ENCODE data around the gene CR1L. TPM values are rescaled to one million over a fixed set of nuclear protein-coding genes. Genes with fewer than 3 reads are reported as not detected.
"Not testable (repeated sequence)": the region's sequence is repeated elsewhere in the genome, so short reads cannot be mapped to it uniquely, and the experiment has no call there.

CR1L gene
- polyA plus RNA-seq, 1 donor from 2014 or later: not detected

DNA sequence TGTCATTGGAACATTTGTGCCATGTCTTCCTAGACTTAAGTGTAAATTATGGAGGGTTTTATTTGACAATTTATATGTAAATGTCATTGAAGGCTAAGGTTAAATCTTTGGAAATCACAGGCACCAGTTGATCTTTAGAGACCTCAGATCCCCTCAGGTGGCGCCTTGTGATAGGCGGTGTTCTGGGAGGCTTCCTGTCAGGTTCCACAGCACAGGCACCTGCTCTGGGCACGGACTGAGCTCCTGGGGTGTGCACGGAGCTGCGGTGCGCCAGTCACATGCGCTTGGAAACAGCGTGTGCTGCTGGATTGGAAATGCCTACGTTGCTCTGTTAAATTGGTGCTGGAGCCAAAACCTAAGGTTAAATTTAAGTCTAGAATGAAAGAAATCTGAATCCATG lies 119.0 kb downstream of the CR1L start:
- TF ChIP-seq, protein P1, sequence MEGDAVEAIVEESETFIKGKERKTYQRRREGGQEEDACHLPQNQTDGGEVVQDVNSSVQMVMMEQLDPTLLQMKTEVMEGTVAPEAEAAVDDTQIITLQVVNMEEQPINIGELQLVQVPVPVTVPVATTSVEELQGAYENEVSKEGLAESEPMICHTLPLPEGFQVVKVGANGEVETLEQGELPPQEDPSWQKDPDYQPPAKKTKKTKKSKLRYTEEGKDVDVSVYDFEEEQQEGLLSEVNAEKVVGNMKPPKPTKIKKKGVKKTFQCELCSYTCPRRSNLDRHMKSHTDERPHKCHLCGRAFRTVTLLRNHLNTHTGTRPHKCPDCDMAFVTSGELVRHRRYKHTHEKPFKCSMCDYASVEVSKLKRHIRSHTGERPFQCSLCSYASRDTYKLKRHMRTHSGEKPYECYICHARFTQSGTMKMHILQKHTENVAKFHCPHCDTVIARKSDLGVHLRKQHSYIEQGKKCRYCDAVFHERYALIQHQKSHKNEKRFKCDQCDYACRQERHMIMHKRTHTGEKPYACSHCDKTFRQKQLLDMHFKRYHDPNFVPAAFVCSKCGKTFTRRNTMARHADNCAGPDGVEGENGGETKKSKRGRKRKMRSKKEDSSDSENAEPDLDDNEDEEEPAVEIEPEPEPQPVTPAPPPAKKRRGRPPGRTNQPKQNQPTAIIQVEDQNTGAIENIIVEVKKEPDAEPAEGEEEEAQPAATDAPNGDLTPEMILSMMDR (IDR thresholded peaks at IDR 0.05; ENCODE audit: poor library complexity, severe bottlenecking): no peak
- TF ChIP-seq SMC3 (conservative IDR thresholded peaks at IDR 0.05; ENCODE audit: poor library complexity) (no peak), TAF1 (IDR thresholded peaks at IDR 0.05; ENCODE audit: low read depth) (no peak)
- TF ChIP-seq, protein P2, sequence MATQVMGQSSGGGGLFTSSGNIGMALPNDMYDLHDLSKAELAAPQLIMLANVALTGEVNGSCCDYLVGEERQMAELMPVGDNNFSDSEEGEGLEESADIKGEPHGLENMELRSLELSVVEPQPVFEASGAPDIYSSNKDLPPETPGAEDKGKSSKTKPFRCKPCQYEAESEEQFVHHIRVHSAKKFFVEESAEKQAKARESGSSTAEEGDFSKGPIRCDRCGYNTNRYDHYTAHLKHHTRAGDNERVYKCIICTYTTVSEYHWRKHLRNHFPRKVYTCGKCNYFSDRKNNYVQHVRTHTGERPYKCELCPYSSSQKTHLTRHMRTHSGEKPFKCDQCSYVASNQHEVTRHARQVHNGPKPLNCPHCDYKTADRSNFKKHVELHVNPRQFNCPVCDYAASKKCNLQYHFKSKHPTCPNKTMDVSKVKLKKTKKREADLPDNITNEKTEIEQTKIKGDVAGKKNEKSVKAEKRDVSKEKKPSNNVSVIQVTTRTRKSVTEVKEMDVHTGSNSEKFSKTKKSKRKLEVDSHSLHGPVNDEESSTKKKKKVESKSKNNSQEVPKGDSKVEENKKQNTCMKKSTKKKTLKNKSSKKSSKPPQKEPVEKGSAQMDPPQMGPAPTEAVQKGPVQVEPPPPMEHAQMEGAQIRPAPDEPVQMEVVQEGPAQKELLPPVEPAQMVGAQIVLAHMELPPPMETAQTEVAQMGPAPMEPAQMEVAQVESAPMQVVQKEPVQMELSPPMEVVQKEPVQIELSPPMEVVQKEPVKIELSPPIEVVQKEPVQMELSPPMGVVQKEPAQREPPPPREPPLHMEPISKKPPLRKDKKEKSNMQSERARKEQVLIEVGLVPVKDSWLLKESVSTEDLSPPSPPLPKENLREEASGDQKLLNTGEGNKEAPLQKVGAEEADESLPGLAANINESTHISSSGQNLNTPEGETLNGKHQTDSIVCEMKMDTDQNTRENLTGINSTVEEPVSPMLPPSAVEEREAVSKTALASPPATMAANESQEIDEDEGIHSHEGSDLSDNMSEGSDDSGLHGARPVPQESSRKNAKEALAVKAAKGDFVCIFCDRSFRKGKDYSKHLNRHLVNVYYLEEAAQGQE (IDR thresholded peaks at IDR 0.05; ENCODE audit: borderline replicate concordance): no peak
- Histone ChIP-seq H3F3A (ENCODE audit: insufficient read depth, low read length, poor library complexity, severe bottlenecking) (no peaks in the 10 kb centered on the region), H2AFZ (ENCODE audit: low read depth, low read length) (no peak overlapping the region), H3K4me2 (ENCODE audit: low read length) (no peak overlapping the region), H3K9ac (ENCODE audit: low read length) (no peak overlapping the region), H4K20me1 (ENCODE audit: insufficient read depth) (no peaks in the 10 kb centered on the region), H3K79me2 (replicated peaks; ENCODE audit: insufficient read depth, low read length) (peaks cover 14% of the 10 kb centered on the region), H3K36me3 (ENCODE audit: insufficient read depth, low read length) (peaks cover 33% of the 10 kb centered on the region), H3K9me3 (ENCODE audit: low read length) (peaks cover 5% of the 10 kb centered on the region), H3K27ac (ENCODE audit: low read length) (no peak overlapping the region), H3K9me2 (ENCODE audit: insufficient read depth, low read length) (no peaks in the 10 kb centered on the region), H3K4me3 (ENCODE audit: low read length) (no peak overlapping the region), H3K27me3 (ENCODE audit: insufficient read depth, low read depth, low read length) (no peaks in the 10 kb centered on the region)

DNA sequence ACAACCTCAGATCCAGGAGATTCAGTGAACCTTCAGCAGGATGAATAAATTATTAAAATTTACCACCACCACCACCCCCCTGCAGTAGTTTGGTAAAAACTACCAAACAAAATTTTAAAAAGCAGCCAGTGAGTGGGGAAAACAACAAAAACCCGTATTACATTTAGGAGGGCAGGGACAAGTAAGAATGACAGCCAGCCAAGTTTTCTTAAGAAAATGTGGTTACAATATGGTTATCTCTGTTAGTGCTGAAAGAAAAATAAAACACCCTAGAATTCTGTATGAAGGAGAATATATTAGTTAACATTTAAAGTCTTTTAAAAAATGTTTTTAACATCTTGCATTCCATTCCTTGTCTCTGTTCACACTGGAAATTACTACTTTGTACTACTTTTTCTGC lies 121.6 kb downstream of the CR1L start:
- TF ChIP-seq, protein P2 (IDR thresholded peaks at IDR 0.05; ENCODE audit: borderline replicate concordance): no peak
- TF ChIP-seq EZH2 (IDR thresholded peaks at IDR 0.05; ENCODE audit: borderline replicate concordance, insufficient read depth, low read length, poor library complexity, severe bottlenecking): no peak
- no peak for TF ChIP-seq SMC3 (conservative IDR thresholded peaks at IDR 0.05; ENCODE audit: poor library complexity)
- no peak for TF ChIP-seq EP300 (conservative IDR thresholded peaks at IDR 0.05; ENCODE audit: poor library complexity, severe bottlenecking)
- TF ChIP-seq RAD21 (conservative IDR thresholded peaks at IDR 0.05): no peak
- TF ChIP-seq, protein P1 (IDR thresholded peaks at IDR 0.05; ENCODE audit: poor library complexity, severe bottlenecking): no peak
- no peak for TF ChIP-seq TAF1 (IDR thresholded peaks at IDR 0.05; ENCODE audit: low read depth)
- TF ChIP-seq POLR2AphosphoS5 (IDR thresholded peaks at IDR 0.05): no peak
- TF ChIP-seq MXI1 (conservative IDR thresholded peaks at IDR 0.05; ENCODE audit: poor library complexity, severe bottlenecking): no peak
- Histone ChIP-seq H3K27me3 (ENCODE audit: insufficient read depth, low read depth, low read length) (no peaks in the 10 kb centered on the region), H3K4me3 (ENCODE audit: low read length) (no peak overlapping the region), H4K20me1 (ENCODE audit: insufficient read depth) (no peaks in the 10 kb centered on the region), H3K79me2 (replicated peaks; ENCODE audit: insufficient read depth, low read length) (peaks cover 5% of the 10 kb centered on the region), H3K36me3 (ENCODE audit: insufficient read depth, low read length) (peaks cover 30% of the 10 kb centered on the region), H2AFZ (ENCODE audit: low read depth, low read length) (no peak overlapping the region), H3K27ac (ENCODE audit: low read length) (no peak overlapping the region), H3F3A (ENCODE audit: insufficient read depth, low read length, poor library complexity, severe bottlenecking) (no peaks in the 10 kb centered on the region), H3K9ac (ENCODE audit: low read length) (no peak overlapping the region), H3K9me2 (ENCODE audit: insufficient read depth, low read length) (no peaks in the 10 kb centered on the region), H3K9me3 (ENCODE audit: low read length) (peaks cover 5% of the 10 kb centered on the region), H3K4me2 (ENCODE audit: low read length) (no peak overlapping the region)

DNA sequence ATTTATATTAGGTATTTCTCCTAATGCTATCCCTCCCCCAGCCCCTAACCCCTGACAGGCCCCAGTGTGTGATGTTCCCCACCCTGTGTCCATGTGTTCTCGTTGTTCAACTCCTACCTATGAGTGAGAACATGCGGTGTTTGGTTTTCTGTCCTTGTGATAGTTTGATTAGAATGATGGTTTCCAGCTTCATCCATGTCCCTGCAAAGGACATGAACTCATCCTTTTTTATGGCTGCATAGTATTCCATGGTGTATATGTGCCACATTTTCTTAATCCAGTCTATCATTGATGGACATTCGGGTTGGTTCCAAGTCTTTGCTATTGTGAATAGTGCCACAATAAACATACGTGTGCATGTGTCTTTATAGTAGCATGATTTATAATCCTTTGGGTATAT lies 125.6 kb downstream of the CR1L start:
- H3K27me3 ChIP-seq (ENCODE audit: insufficient read depth, low read depth, low read length); H3K4me2 ChIP-seq (ENCODE audit: low read length); H3K79me2 ChIP-seq (replicated peaks; ENCODE audit: insufficient read depth, low read length); H4K20me1 ChIP-seq (ENCODE audit: insufficient read depth); H3K9me3 ChIP-seq (ENCODE audit: low read length); H3K9ac ChIP-seq (ENCODE audit: low read length); H3K9me2 ChIP-seq (ENCODE audit: insufficient read depth, low read length); H3F3A ChIP-seq (ENCODE audit: insufficient read depth, low read length, poor library complexity, severe bottlenecking); H3K4me3 ChIP-seq (ENCODE audit: low read length); H2AFZ ChIP-seq (ENCODE audit: low read depth, low read length); H3K27ac ChIP-seq (ENCODE audit: low read length): not testable (repeated sequence)
- peaks cover 15% of the 10 kb centered on the region for H3K36me3 ChIP-seq (ENCODE audit: insufficient read depth, low read length)
